ENCODE data around the gene PKNOX2. TPM values are rescaled to one million over a fixed set of nuclear protein-coding genes. Genes with fewer than 3 reads are reported as not detected.
A peak's percentile ranks its signal among the peaks of the same experiment; 100 is the strongest.

Gene PKNOX2
- total and polyA plus RNA-seq, 2 of the 8 experiments (the other 6 are each of a cell fraction or from before 2014, with no cell fraction given), result 2.0 TPM

- peak in 1 of 3 experiments; percentile 6; a peak in 1 of 4 replicates for TF ChIP-seq CTCF (IDR thresholded peaks at IDR 0.05; ENCODE audit: control extremely low read depth in 1 of 3, insufficient read depth in 1 of 3, low read depth in 1 of 3, low read length in 3 of 3)
These were observed 207.5 kb downstream of the PKNOX2 start (continued) for GRCh38 chr11:125372088-125372487.

Measured in H1 (cell line).